Transverse colon (tissue), 4 donors: ENCODE measurements around the gene CLOCK. TPM values are rescaled to one million over a fixed set of nuclear protein-coding genes. Genes with fewer than 3 reads are reported as not detected.

ENCODE experiments used
- DNase-seq: peaks from one replicate; pipeline ENCODE4 v3.0.0-alpha.2; 2019
- H3K27ac ChIP-seq, 4 donors: fragments of 200-600 bp; sonication (generic); 2 replicates each; pipeline ENCODE4 v1.5.1; 2016 to 2018; ENCODE audit warnings: inconsistent platforms in 4 of 4
- H3K27me3 ChIP-seq: fragments of 200-600 bp; sonication (generic); 2 replicates; pipeline ENCODE4 v1.5.1; 2017; ENCODE audit warnings: inconsistent platforms
- H3K36me3 ChIP-seq, 4 donors: fragments of 200-600 bp; sonication (generic); 2 replicates each; pipeline ENCODE4 v1.5.1; 2017 to 2019; ENCODE audit warnings: inconsistent platforms in 4 of 4
- H3K4me1 ChIP-seq, 4 donors: fragments of 200-600 bp; sonication (generic); 2 replicates each; pipeline ENCODE4 v1.5.1; 2017 to 2020; ENCODE audit warnings: inconsistent platforms in 4 of 4
- H3K4me3 ChIP-seq, 4 donors: fragments of 200-600 bp; sonication (generic); 1 replicate in 1 of 4; 2 replicates in 3 of 4; pipeline versions ENCODE4 v1.5.1 to v1.6.1; 2017 to 2019; ENCODE audit warnings: inconsistent platforms in 4 of 4
- H3K9me3 ChIP-seq, 2 donors: fragments of 200-600 bp; sonication (generic); 2 replicates each; pipeline ENCODE4 v1.5.1; 2017 to 2019; ENCODE audit warnings: inconsistent platforms in 2 of 2
- CTCF ChIP-seq, 5 experiments: fragments of 200-600 bp in 3 of 5; fragments of 450-650 bp in 2 of 5; sonication (generic) in 3 of 5; IDR thresholded peaks; 1 replicate in 2 of 5; 2 replicates in 3 of 5; pipeline ENCODE4 v1.5.1; 2016 to 2017; ENCODE audit warnings: antibody characterized with exemption in 5 of 5, inconsistent platforms in 3 of 5, mild to moderate bottlenecking in 2 of 5, moderate library complexity in 1 of 5
- EP300 ChIP-seq: sonication (generic); formaldehyde crosslinking; IDR thresholded peaks from one replicate; pipeline ENCODE4 v1.6.1; 2017; ENCODE audit warnings: antibody characterized with exemption, low read depth
- POLR2A ChIP-seq: fragments of 450-650 bp; IDR thresholded peaks from one replicate; pipeline ENCODE4 v1.6.1; 2016; ENCODE audit warnings: antibody characterized with exemption, mild to moderate bottlenecking, moderate library complexity
- POLR2AphosphoS5 ChIP-seq, 3 donors: sonication (generic); formaldehyde crosslinking; IDR thresholded peaks; one replicate each; pipeline ENCODE4 v1.6.1; 2016; ENCODE audit warnings: antibody characterized with exemption in 3 of 3
- WGBS, 2 donors: methylation state at CpG; one replicate each; pipeline ENCODE4 v1.1.5; 2018; ENCODE audit warnings: low coverage in 1 of 2; 5-methylcytosine and 5-hydroxymethylcytosine counted together
- in situ Hi-C, 4 donors: fragments of 200-750 bp; cut with MboI; loops; one replicate each; pipeline versions ENCODE4 v1.15.0 to v1.15.1; 2017; ENCODE audit warnings: low sequenced_read_pairs in 3 of 4, low pct_ligation_motif_present in 1 of 4, low pct_unique_long_range_greater_than_20kb in 1 of 4
- intact Hi-C: fragments of 100-400 bp; cut with DNase I; formaldehyde crosslinking; loops from one replicate; pipeline ENCODE4 v1.15.1; 2023; ENCODE audit warnings: low total_unique reads
- total RNA-seq, 4 donors: library from RNA; depleted of rRNA; stranded (reverse); fragments of >200 nt; gene quantifications; one replicate each; pipeline ENCODE4 v1.1.0, GENCODE V29; 2016

CLOCK gene
- total RNA-seq, 4 donors from 2014 or later: 6.7 to 19.7 (median 16.9) TPM

GRCh38 chr4:55410431-55410830 is 136.3 kb downstream of the CLOCK start:
- H3K27me3 ChIP-seq: no peaks in the 10 kb centered on the region
- no peak overlapping the region for H3K4me3 ChIP-seq
- no peak overlapping the region for H3K27ac ChIP-seq
- no peak for DNase-seq
- 95 to 97% methylated on average over 8 of the region's 8 CpGs for WGBS, 2 donors
- intact Hi-C loops: no loop called here
- H3K9me3 ChIP-seq: no peaks in the 10 kb centered on the region
- TF ChIP-seq CTCF (IDR thresholded peaks at IDR 0.05) (no peak), POLR2AphosphoS5 (IDR thresholded peaks at IDR 0.05) (no peak), EP300 (no peak), POLR2A (no peak)
- H3K36me3 ChIP-seq: peaks cover 0 to 15% (median 2%) of the 10 kb centered on the region in 4 donors
- in situ Hi-C loops: no loop called here
- peaks cover 0 to 20% (median 10%) of the 10 kb centered on the region in 4 donors for H3K4me1 ChIP-seq

- Histone ChIP-seq H3K27me3 (no peaks in the 10 kb centered on the region), H3K36me3 (peaks cover 0 to 23% (median 2%) of the 10 kb centered on the region in 4 donors), H3K9me3 (no peaks in the 10 kb centered on the region), H3K4me3 (no peak overlapping the region), H3K4me1 (peaks cover 0 to 20% (median 10%) of the 10 kb centered on the region in 4 donors), H3K27ac (no peak overlapping the region)
- no peak for TF ChIP-seq POLR2AphosphoS5 (IDR thresholded peaks at IDR 0.05)
- in situ Hi-C loops: no loop called here
- intact Hi-C loops: no loop called here
- no peak for DNase-seq
- WGBS, 2 donors: 46 to 69% methylated on average over 5 to 10 of the region's 10 CpGs
Observed at GRCh38 chr4:55409468-55410171, 137.1 kb downstream of the CLOCK start.

GRCh38 chr4:55407764-55408163 is 138.9 kb downstream of the CLOCK start:
- H3K36me3 ChIP-seq: peaks cover 0 to 16% (median 3%) of the 10 kb centered on the region in 4 donors
- WGBS, 2 donors: 58 to 60% methylated on average over 3 of the region's 3 CpGs
- peaks cover 0 to 20% (median 10%) of the 10 kb centered on the region in 4 donors for H3K4me1 ChIP-seq
- in situ Hi-C loops (no loop called here), intact Hi-C loops (no loop called here)
- TF ChIP-seq EP300 (no peak), POLR2A (no peak), CTCF (IDR thresholded peaks at IDR 0.05) (no peak), POLR2AphosphoS5 (IDR thresholded peaks at IDR 0.05) (no peak)
- no peak overlapping the region for H3K27ac ChIP-seq
- DNase-seq: no peak
- no peak overlapping the region for H3K4me3 ChIP-seq
- no peaks in the 10 kb centered on the region for H3K27me3 ChIP-seq
- no peaks in the 10 kb centered on the region for H3K9me3 ChIP-seq

GRCh38 chr4:55407119-55407518 is 139.6 kb downstream of the CLOCK start:
- no peak overlapping the region for H3K27ac ChIP-seq
- in situ Hi-C loops: no loop called here
- TF ChIP-seq CTCF (IDR thresholded peaks at IDR 0.05) (no peak), POLR2AphosphoS5 (IDR thresholded peaks at IDR 0.05) (no peak), POLR2A (no peak), EP300 (no peak)
- DNase-seq: no peak
- H3K4me3 ChIP-seq: no peak overlapping the region
- no peaks in the 10 kb centered on the region for H3K9me3 ChIP-seq
- 86 to 90% methylated on average over 2 to 3 of the region's 3 CpGs for WGBS, 2 donors
- peaks cover 0 to 20% (median 10%) of the 10 kb centered on the region in 4 donors for H3K4me1 ChIP-seq
- intact Hi-C loops: no loop called here
- peaks cover 0 to 16% (median 3%) of the 10 kb centered on the region in 4 donors for H3K36me3 ChIP-seq
- H3K27me3 ChIP-seq: no peaks in the 10 kb centered on the region
